ENCODE results near the gene SMIM38.

The SMIM38 gene

GRCh38 chr11:69172674-69173073 is 16.9 kb downstream of the SMIM38 start:
- Histone ChIP-seq H3K9ac (ENCODE audit: low read depth, low read length) (no peak overlapping the region), H3K27ac (ENCODE audit: low read depth, low read length) (no peak overlapping the region), H3K9me3 (ENCODE audit: control insufficient read depth, insufficient read depth, low read length) (no peaks in the 10 kb centered on the region)

GRCh38 chr11:69173331-69173730 is 17.6 kb downstream of the SMIM38 start:
- Histone ChIP-seq H3K9me3 (ENCODE audit: control insufficient read depth, insufficient read depth, low read length) (no peaks in the 10 kb centered on the region), H3K36me3 (ENCODE audit: control insufficient read depth, insufficient read depth, low read length) (no peaks in the 10 kb centered on the region), H3K27me3 (ENCODE audit: control insufficient read depth, insufficient read depth, low read length) (no peaks in the 10 kb centered on the region), H3K4me3 (ENCODE audit: low read depth, low read length) (no peak overlapping the region), H3K4me1 (ENCODE audit: control insufficient read depth, insufficient read depth, low read length) (no peaks in the 10 kb centered on the region), H3K9ac (ENCODE audit: low read depth, low read length) (no peak overlapping the region), H3K27ac (ENCODE audit: low read depth, low read length) (no peak overlapping the region)

More at GRCh38 chr11:69172674-69173073, 16.9 kb downstream of the SMIM38 start:
- Histone ChIP-seq H3K27me3 (ENCODE audit: control insufficient read depth, insufficient read depth, low read length) (no peaks in the 10 kb centered on the region), H3K36me3 (ENCODE audit: control insufficient read depth, insufficient read depth, low read length) (no peaks in the 10 kb centered on the region), H3K4me3 (ENCODE audit: low read depth, low read length) (no peak overlapping the region), H3K4me1 (ENCODE audit: control insufficient read depth, insufficient read depth, low read length) (no peaks in the 10 kb centered on the region)

- Histone ChIP-seq H3K9ac (ENCODE audit: low read depth, low read length) (no peak overlapping the region), H3K27me3 (ENCODE audit: control insufficient read depth, insufficient read depth, low read length) (no peaks in the 10 kb centered on the region), H3K36me3 (ENCODE audit: control insufficient read depth, insufficient read depth, low read length) (no peaks in the 10 kb centered on the region), H3K4me1 (ENCODE audit: control insufficient read depth, insufficient read depth, low read length) (no peaks in the 10 kb centered on the region), H3K27ac (ENCODE audit: low read depth, low read length) (no peak overlapping the region), H3K9me3 (ENCODE audit: control insufficient read depth, insufficient read depth, low read length) (no peaks in the 10 kb centered on the region), H3K4me3 (ENCODE audit: low read depth, low read length) (no peak overlapping the region)
Observed at GRCh38 chr11:69173925-69174581, 18.3 kb downstream of the SMIM38 start.

- H3K27me3 ChIP-seq (ENCODE audit: control insufficient read depth, insufficient read depth, low read length), result no peaks in the 10 kb centered on the region
- no peaks in the 10 kb centered on the region for H3K36me3 ChIP-seq (ENCODE audit: control insufficient read depth, insufficient read depth, low read length)
- H3K9me3 ChIP-seq (ENCODE audit: control insufficient read depth, insufficient read depth, low read length), result no peaks in the 10 kb centered on the region
- no peaks in the 10 kb centered on the region for H3K4me1 ChIP-seq (ENCODE audit: control insufficient read depth, insufficient read depth, low read length)
- no peak overlapping the region for H3K4me3 ChIP-seq (ENCODE audit: low read depth, low read length)
- H3K27ac ChIP-seq (ENCODE audit: low read depth, low read length), result no peak overlapping the region
- H3K9ac ChIP-seq (ENCODE audit: low read depth, low read length), result no peak overlapping the region
Observed at GRCh38 chr11:69174841-69175240, 19.1 kb downstream of the SMIM38 start.

GRCh38 chr11:69178819-69179482 is 23.2 kb downstream of the SMIM38 start:
- Histone ChIP-seq H3K9ac (ENCODE audit: low read depth, low read length) (no peak overlapping the region), H3K9me3 (ENCODE audit: control insufficient read depth, insufficient read depth, low read length) (no peaks in the 10 kb centered on the region), H3K36me3 (ENCODE audit: control insufficient read depth, insufficient read depth, low read length) (no peaks in the 10 kb centered on the region), H3K4me3 (ENCODE audit: low read depth, low read length) (no peak overlapping the region), H3K27me3 (ENCODE audit: control insufficient read depth, insufficient read depth, low read length) (no peaks in the 10 kb centered on the region), H3K27ac (ENCODE audit: low read depth, low read length) (no peak overlapping the region), H3K4me1 (ENCODE audit: control insufficient read depth, insufficient read depth, low read length) (no peaks in the 10 kb centered on the region)

GRCh38 chr11:69180226-69180625 is 24.5 kb downstream of the SMIM38 start:
- Histone ChIP-seq H3K9me3 (ENCODE audit: control insufficient read depth, insufficient read depth, low read length) (no peaks in the 10 kb centered on the region), H3K27ac (ENCODE audit: low read depth, low read length) (no peak overlapping the region), H3K36me3 (ENCODE audit: control insufficient read depth, insufficient read depth, low read length) (no peaks in the 10 kb centered on the region), H3K4me3 (ENCODE audit: low read depth, low read length) (no peak overlapping the region), H3K27me3 (ENCODE audit: control insufficient read depth, insufficient read depth, low read length) (no peaks in the 10 kb centered on the region), H3K9ac (ENCODE audit: low read depth, low read length) (no peak overlapping the region), H3K4me1 (ENCODE audit: control insufficient read depth, insufficient read depth, low read length) (no peaks in the 10 kb centered on the region)

GRCh38 chr11:69180726-69181125 is 25.0 kb downstream of the SMIM38 start:
- H3K36me3 ChIP-seq (ENCODE audit: control insufficient read depth, insufficient read depth, low read length), result no peaks in the 10 kb centered on the region
- no peaks in the 10 kb centered on the region for H3K4me1 ChIP-seq (ENCODE audit: control insufficient read depth, insufficient read depth, low read length)
- no peaks in the 10 kb centered on the region for H3K9me3 ChIP-seq (ENCODE audit: control insufficient read depth, insufficient read depth, low read length)
- H3K4me3 ChIP-seq (ENCODE audit: low read depth, low read length), result no peak overlapping the region
- no peak overlapping the region for H3K9ac ChIP-seq (ENCODE audit: low read depth, low read length)
- no peak overlapping the region for H3K27ac ChIP-seq (ENCODE audit: low read depth, low read length)
- H3K27me3 ChIP-seq (ENCODE audit: control insufficient read depth, insufficient read depth, low read length), result no peaks in the 10 kb centered on the region

- Histone ChIP-seq H3K27ac (ENCODE audit: low read depth, low read length) (no peak overlapping the region), H3K36me3 (ENCODE audit: control insufficient read depth, insufficient read depth, low read length) (no peaks in the 10 kb centered on the region), H3K4me3 (ENCODE audit: low read depth, low read length) (no peak overlapping the region), H3K9me3 (ENCODE audit: control insufficient read depth, insufficient read depth, low read length) (no peaks in the 10 kb centered on the region), H3K9ac (ENCODE audit: low read depth, low read length) (no peak overlapping the region), H3K27me3 (ENCODE audit: control insufficient read depth, insufficient read depth, low read length) (no peaks in the 10 kb centered on the region), H3K4me1 (ENCODE audit: control insufficient read depth, insufficient read depth, low read length) (no peaks in the 10 kb centered on the region)
Observed at GRCh38 chr11:69183613-69184012, 27.9 kb downstream of the SMIM38 start.

- H3K27ac ChIP-seq (ENCODE audit: low read depth, low read length), result no peak overlapping the region
Observed at GRCh38 chr11:69186316-69187260, 30.9 kb downstream of the SMIM38 start.

GRCh38 chr11:69187540-69188065 is 31.9 kb downstream of the SMIM38 start:
- no peak overlapping the region for H3K9ac ChIP-seq (ENCODE audit: low read depth, low read length)
- no peak overlapping the region for H3K27ac ChIP-seq (ENCODE audit: low read depth, low read length)
- no peak overlapping the region for H3K4me3 ChIP-seq (ENCODE audit: low read depth, low read length)
- H3K27me3 ChIP-seq (ENCODE audit: control insufficient read depth, insufficient read depth, low read length), result no peaks in the 10 kb centered on the region
- H3K9me3 ChIP-seq (ENCODE audit: control insufficient read depth, insufficient read depth, low read length), result no peaks in the 10 kb centered on the region
- no peaks in the 10 kb centered on the region for H3K4me1 ChIP-seq (ENCODE audit: control insufficient read depth, insufficient read depth, low read length)
- no peaks in the 10 kb centered on the region for H3K36me3 ChIP-seq (ENCODE audit: control insufficient read depth, insufficient read depth, low read length)

More at GRCh38 chr11:69186316-69187260, 30.9 kb downstream of the SMIM38 start:
- H3K36me3 ChIP-seq (ENCODE audit: control insufficient read depth, insufficient read depth, low read length), result no peaks in the 10 kb centered on the region
- H3K4me1 ChIP-seq (ENCODE audit: control insufficient read depth, insufficient read depth, low read length), result no peaks in the 10 kb centered on the region
- no peaks in the 10 kb centered on the region for H3K9me3 ChIP-seq (ENCODE audit: control insufficient read depth, insufficient read depth, low read length)
- H3K4me3 ChIP-seq (ENCODE audit: low read depth, low read length), result no peak overlapping the region
- no peak overlapping the region for H3K9ac ChIP-seq (ENCODE audit: low read depth, low read length)
- H3K27me3 ChIP-seq (ENCODE audit: control insufficient read depth, insufficient read depth, low read length), result no peaks in the 10 kb centered on the region

Measured in HUES48 (cell line).